Stomach (tissue), 4 donors: Measurements from ENCODE around the gene FAM124A.

Experiments used
- POLR2A ChIP-seq, 4 donors: fragments of 450-650 bp; IDR thresholded peaks; one replicate each; pipeline ENCODE4 v1.6.1; 2016; ENCODE audit warnings: antibody characterized with exemption in 4 of 4, control low read depth in 2 of 4, mild to moderate bottlenecking in 1 of 4, moderate library complexity in 1 of 4
- POLR2AphosphoS5 ChIP-seq, 3 donors: sonication (generic); formaldehyde crosslinking; IDR thresholded peaks; one replicate each; pipeline ENCODE4 v1.6.1; 2016; ENCODE audit warnings: antibody characterized with exemption in 3 of 3
- TF ChIP-seq, protein P1 (sequence below), 7 experiments: fragments of 450-650 bp in 4 of 7; fragments of 200-600 bp in 3 of 7; sonication (generic) in 3 of 7; IDR thresholded peaks; one replicate each; pipeline ENCODE4 v1.5.1; 2016 to 2019; ENCODE audit warnings: antibody characterized with exemption in 7 of 7, control low read depth in 2 of 7, mild to moderate bottlenecking in 1 of 7

- TF ChIP-seq, protein P1, sequence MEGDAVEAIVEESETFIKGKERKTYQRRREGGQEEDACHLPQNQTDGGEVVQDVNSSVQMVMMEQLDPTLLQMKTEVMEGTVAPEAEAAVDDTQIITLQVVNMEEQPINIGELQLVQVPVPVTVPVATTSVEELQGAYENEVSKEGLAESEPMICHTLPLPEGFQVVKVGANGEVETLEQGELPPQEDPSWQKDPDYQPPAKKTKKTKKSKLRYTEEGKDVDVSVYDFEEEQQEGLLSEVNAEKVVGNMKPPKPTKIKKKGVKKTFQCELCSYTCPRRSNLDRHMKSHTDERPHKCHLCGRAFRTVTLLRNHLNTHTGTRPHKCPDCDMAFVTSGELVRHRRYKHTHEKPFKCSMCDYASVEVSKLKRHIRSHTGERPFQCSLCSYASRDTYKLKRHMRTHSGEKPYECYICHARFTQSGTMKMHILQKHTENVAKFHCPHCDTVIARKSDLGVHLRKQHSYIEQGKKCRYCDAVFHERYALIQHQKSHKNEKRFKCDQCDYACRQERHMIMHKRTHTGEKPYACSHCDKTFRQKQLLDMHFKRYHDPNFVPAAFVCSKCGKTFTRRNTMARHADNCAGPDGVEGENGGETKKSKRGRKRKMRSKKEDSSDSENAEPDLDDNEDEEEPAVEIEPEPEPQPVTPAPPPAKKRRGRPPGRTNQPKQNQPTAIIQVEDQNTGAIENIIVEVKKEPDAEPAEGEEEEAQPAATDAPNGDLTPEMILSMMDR (IDR thresholded peaks at IDR 0.05) = no peak
- TF ChIP-seq POLR2A (IDR thresholded peaks at IDR 0.05) = no peak
- TF ChIP-seq POLR2AphosphoS5 (IDR thresholded peaks at IDR 0.05) = no peak
These were observed 9.3 kb downstream of the FAM124A start for GRCh38 chr13:51231456-51231855.
